ENCODE measurements around the gene SF3A1.
"Not testable (repeated sequence)": the region's sequence is repeated elsewhere in the genome, so short reads cannot be mapped to it uniquely, and the experiment has no call there.

SF3A1 gene

GRCh38 chr22:30348404-30348803 lies 8.3 kb downstream of the SF3A1 start:
- no peak for DNase-seq (ENCODE audit: low read depth, low spot score)

GRCh38 chr22:30347255-30347892 lies 9.3 kb downstream of the SF3A1 start:
- no peak for DNase-seq (ENCODE audit: low read depth, low spot score)

- no peak for DNase-seq (ENCODE audit: low read depth, low spot score)
Measured at GRCh38 chr22:30344447-30345200, 12.1 kb downstream of the SF3A1 start.

GRCh38 chr22:30340911-30341685 lies 15.6 kb downstream of the SF3A1 start:
- DNase-seq (ENCODE audit: low read depth, low spot score): no peak

GRCh38 chr22:30338802-30339201 lies 17.9 kb downstream of the SF3A1 start:
- no peak for DNase-seq (ENCODE audit: low read depth, low spot score)

- not testable (repeated sequence) for DNase-seq (ENCODE audit: low read depth, low spot score)
Measured at GRCh38 chr22:30338341-30338740, 18.4 kb downstream of the SF3A1 start.

- DNase-seq (ENCODE audit: low read depth, low spot score): no peak
Measured at GRCh38 chr22:30337461-30337778, 19.3 kb downstream of the SF3A1 start.

GRCh38 chr22:30336752-30337460 lies 19.8 kb downstream of the SF3A1 start:
- no peak for DNase-seq (ENCODE audit: low read depth, low spot score)

- DNase-seq (ENCODE audit: low read depth, low spot score): no peak
Measured at GRCh38 chr22:30335236-30335635, 21.5 kb downstream of the SF3A1 start.

- DNase-seq (ENCODE audit: low read depth, low spot score): no peak
Measured at GRCh38 chr22:30334646-30335045, 22.0 kb downstream of the SF3A1 start.

- no peak for DNase-seq (ENCODE audit: low read depth, low spot score)
Measured at GRCh38 chr22:30333707-30334087, 23.0 kb downstream of the SF3A1 start.

- DNase-seq (ENCODE audit: low read depth, low spot score): no peak
Measured at GRCh38 chr22:30332994-30333706, 23.5 kb downstream of the SF3A1 start.

GRCh38 chr22:30332551-30332950 lies 24.1 kb downstream of the SF3A1 start:
- no peak for DNase-seq (ENCODE audit: low read depth, low spot score)

GRCh38 chr22:30328466-30329049 lies 28.1 kb downstream of the SF3A1 start:
- no peak for DNase-seq (ENCODE audit: low read depth, low spot score)

- no peak for DNase-seq (ENCODE audit: low read depth, low spot score)
Measured at GRCh38 chr22:30327864-30328345, 28.8 kb downstream of the SF3A1 start.

GRCh38 chr22:30326706-30327362 lies 29.9 kb downstream of the SF3A1 start, which contains the start of gene TBC1D10A:
Gene TBC1D10A, minus strand, starts transcription at chr22:30326941. Its CDS starts 60 bp downstream, at chr22:30326881.
- peak; percentile 86 for DNase-seq (ENCODE audit: low read depth, low spot score)

GRCh38 chr22:30326255-30326705 lies 30.4 kb downstream of the SF3A1 start:
- DNase-seq (ENCODE audit: low read depth, low spot score): no peak

GRCh38 chr22:30325724-30326254 lies 30.9 kb downstream of the SF3A1 start:
- DNase-seq (ENCODE audit: low read depth, low spot score): no peak

GRCh38 chr22:30325065-30325720 lies 31.5 kb downstream of the SF3A1 start:
- DNase-seq (ENCODE audit: low read depth, low spot score): no peak

All from activated CD4-positive, CD25-positive, alpha-beta regulatory T cell treated with anti-CD3 and anti-CD28 coated beads, Interleukin-2, amount 50 U/mL, for 16 hours (primary cell).